Measurements from ENCODE around the gene VPS41. TPM values are rescaled to one million over a fixed set of nuclear protein-coding genes. Genes with fewer than 3 reads are reported as not detected.

The VPS41 gene
- total RNA-seq, 2 donors from 2014 or later = 46.8 to 49.4 TPM

- intact Hi-C loops (cut with DNase I) = no loop called here
- DNase-seq (no peak), ATAC-seq (no peak)
Observed at GRCh38 chr7:38916396-38916795, 7.4 kb upstream of the VPS41 start.

GRCh38 chr7:38909870-38910269 lies 879 bp upstream of the VPS41 start:
- intact Hi-C loops (cut with DNase I) = no loop called here
- ATAC-seq (no peak), DNase-seq (no peak)

- ATAC-seq = no peak
- DNase-seq = no peak
- intact Hi-C loops (cut with DNase I) = no loop called here
Observed at GRCh38 chr7:38907766-38908165, 1.2 kb downstream of the VPS41 start.

DNA sequence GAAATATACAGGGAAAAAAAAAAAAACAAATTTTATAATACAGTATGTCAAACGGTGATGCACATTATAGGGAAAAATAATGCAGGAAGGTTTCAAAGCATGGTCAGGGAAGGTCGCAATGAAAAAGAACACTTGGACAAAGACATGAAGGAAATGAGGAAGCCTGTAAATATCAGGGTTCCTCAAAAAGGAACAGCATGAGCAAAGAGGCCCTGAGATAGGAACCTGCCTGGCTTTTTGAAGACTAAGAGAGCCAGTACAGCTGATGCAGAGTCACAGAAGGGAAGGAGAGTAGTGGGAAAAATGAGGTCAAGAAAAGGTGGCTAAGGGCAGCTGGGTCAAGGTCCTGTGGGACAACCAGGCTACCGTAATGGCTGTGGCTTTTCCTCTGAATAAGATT lies 1.9 kb downstream of the VPS41 start:
- intact Hi-C loops (cut with DNase I) = no loop called here
- no peak for ATAC-seq

DNA sequence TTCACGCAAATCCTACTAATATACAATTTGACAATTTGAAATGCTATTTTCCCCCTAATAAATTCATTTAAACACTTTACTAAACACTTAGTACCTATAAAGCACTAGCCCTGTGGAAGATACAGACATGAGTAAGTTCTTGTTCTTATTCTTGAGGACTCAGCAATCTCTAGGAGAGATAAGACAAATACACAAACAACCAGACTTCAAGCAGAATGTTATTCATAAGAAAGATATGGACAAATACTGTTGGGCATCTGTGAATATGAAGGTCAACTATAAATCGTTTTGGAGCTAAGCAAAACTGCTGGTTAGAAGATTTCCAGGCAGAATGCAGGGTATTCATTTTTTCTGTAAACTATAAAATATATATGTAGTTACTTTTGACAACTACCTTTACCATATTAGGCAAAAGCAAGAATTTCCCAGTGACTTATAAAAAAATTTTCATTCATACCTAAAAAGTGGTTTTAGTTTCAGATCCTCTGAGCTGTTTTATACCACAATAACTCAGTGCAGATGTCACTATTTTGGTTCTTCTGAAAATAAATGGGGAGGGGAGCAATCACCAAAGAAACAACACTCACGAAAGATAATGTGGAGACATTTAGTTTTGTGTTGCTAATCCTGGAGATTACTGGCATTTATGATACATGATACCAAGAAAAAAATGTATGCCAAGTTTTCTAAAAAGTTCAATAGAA lies 3.8 kb downstream of the VPS41 start:
- DNase-seq (no peak), ATAC-seq (no peak)
- intact Hi-C loops (cut with DNase I) = no loop called here

More for the DNA sequence above, 1.9 kb downstream of the VPS41 start:
- no peak for DNase-seq

GRCh38 chr7:38903057-38903456 lies 5.9 kb downstream of the VPS41 start:
- no peak for ATAC-seq
- no peak for DNase-seq
- intact Hi-C loops (cut with DNase I) = no loop called here

- intact Hi-C loops (cut with DNase I) = no loop called here
- DNase-seq (no peak), ATAC-seq (no peak)
Observed at GRCh38 chr7:38902449-38902848, 6.5 kb downstream of the VPS41 start.

DNA sequence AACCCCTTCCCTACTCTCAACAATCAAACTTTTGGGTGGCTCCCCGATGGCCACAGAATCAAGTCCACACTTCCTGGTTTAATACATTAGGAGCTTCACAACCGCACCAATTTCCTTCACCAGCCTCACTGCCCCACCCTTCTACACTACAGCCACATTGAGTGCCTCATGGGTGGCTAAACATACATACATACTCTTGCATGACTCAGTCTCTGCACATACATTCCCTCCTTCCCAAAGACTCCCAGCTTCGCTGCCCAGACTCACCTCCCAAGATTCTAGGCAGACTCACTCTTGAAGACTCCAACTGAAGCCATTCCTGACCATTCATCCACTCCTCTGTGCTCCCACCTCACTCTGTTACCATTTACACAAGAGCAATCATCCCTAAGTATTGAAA lies 15.9 kb downstream of the VPS41 start:
- intact Hi-C loops (cut with DNase I) = no loop called here

DNA sequence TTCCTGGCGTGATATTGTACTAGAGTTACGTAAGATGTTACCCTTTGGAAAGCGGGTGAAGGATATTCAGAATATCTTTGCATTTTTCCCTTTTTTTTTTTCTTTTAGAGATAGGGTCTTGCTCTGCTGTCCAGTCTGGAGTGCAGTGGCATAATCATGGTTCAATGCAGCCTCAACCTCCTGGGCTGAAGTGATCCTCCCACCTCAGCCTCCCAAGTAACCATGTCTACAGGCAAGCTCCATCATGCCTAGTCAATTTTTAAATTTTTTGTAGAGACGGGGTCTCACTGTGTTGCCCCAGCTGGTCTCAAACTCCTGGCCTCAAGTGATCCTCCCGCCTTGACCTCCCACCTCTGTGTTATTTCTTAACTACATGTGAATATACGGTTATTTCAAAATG lies 18.4 kb downstream of the VPS41 start:
- ATAC-seq (no peak), DNase-seq (no peak)
- intact Hi-C loops (cut with DNase I) = no loop called here

More for the DNA sequence above, 15.9 kb downstream of the VPS41 start:
- DNase-seq = no peak
- no peak for ATAC-seq

DNA sequence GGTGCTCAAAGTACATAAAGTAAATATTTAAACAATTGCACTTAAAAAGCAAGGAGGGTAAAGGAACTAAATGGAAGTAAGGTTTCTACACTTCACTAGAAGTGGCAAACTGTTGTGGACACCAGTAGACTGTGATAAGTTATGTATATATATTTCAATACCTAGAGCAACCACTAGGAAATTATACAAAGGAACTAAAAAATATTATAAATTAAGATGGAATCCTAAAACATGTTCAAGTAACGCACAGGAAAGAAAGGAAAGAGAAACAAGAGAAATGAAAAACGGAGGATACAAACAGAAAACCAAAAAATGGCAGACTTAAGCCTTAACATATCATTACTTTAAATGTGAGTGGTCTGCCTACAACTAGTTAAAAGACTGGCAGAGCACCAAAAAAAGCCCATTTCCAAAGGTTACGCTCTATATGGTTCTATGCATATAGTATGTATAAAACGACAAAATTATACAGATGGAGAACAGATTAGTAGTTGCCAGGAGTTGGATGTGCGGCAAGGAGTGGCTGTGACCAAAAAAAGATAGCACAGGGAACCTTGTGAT lies 19.0 kb downstream of the VPS41 start:
- ATAC-seq (no peak), DNase-seq (no peak)
- intact Hi-C loops (cut with DNase I) = no loop called here

- intact Hi-C loops (cut with DNase I) = no loop called here
- DNase-seq = no peak
- no peak for ATAC-seq
Observed at GRCh38 chr7:38889079-38889478, 19.9 kb downstream of the VPS41 start.

GRCh38 chr7:38886265-38886664 lies 22.7 kb downstream of the VPS41 start:
- intact Hi-C loops (cut with DNase I) = no loop called here

DNA sequence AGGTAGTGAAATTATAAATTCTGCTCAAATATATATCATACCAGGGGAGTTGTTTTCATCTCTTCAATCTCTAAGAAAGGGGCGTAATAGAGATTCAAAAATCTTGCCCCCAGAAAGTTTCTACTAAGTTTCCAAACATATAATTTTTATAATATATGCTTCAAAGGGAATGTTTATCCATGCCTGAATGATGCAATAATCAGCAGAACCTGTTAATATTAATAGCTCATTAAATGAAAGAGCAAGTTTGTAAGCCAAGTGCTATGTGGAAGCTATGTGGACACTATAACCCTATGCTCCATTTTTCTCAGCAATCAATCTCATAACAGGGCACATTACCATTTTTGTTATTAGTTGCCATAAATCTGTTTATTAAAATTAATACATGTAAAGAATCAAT lies 25.3 kb downstream of the VPS41 start:
- no peak for ATAC-seq
- intact Hi-C loops (cut with DNase I) = no loop called here
- no peak for DNase-seq

More at GRCh38 chr7:38886265-38886664, 22.7 kb downstream of the VPS41 start:
- ATAC-seq (no peak), DNase-seq (no peak)

DNA sequence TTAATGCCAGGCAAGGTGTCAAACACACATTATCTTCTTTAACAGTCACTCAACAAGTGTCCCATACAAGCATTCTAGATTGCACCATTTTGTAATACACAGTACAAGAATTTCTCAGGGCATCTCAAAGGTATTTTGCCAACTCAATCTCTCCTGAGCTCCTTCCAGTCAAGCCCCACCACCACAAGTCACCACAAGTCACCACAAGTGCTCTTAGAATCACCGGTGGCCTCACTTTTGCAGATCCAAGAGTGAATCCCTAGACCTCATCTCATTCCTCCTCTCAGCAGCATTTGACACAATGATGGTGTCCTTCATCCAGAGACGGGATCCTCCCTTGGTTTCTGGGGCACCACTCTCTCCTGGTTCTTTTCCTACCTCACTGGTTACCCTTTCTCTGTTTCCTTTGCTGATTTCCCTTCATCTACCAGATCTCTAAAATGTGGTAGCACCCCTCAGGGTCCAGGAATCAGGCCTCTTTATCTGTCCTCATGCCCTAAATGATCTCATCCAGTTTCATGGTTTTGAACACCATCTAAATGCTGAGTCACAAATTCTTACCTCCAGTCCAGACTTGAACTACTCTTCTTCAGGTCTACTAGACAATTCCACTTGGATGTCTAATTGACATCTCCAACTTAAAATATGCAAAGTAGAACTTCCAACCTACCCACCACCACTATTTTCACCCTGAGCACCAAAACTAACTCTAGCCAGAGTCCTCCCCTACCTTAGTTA lies 26.9 kb downstream of the VPS41 start:
- intact Hi-C loops (cut with DNase I) = no loop called here

DNA sequence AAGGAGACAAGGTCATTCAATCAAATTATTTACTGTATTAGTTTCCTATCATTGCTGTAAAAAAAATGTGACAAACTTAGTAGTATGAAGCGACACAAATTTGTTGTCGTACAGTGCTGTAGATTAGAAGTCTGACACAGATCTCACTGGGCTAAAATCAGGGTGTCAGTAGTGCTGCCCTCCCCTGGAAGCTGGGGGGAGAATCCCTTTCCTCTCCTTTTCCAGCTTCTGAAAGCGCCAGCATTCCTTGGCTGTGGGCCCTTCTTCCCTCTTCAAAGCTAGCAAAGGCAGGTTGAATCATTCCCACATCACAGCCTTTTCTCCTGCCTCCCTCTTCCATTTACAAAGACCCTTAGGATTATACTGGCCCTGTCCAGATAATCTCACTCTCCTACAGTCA lies 28.0 kb downstream of the VPS41 start:
- no peak for DNase-seq
- intact Hi-C loops (cut with DNase I) = no loop called here
- no peak for ATAC-seq

More for the DNA sequence above, 26.9 kb downstream of the VPS41 start:
- no peak for ATAC-seq
- no peak for DNase-seq

- DNase-seq (no peak), ATAC-seq (no peak)
- intact Hi-C loops (cut with DNase I) = no loop called here
Observed at GRCh38 chr7:38880454-38880853, 28.5 kb downstream of the VPS41 start.

- intact Hi-C loops (cut with DNase I) = no loop called here
- DNase-seq (no peak), ATAC-seq (no peak)
Observed at GRCh38 chr7:38880035-38880434, 29.0 kb downstream of the VPS41 start.

DNA sequence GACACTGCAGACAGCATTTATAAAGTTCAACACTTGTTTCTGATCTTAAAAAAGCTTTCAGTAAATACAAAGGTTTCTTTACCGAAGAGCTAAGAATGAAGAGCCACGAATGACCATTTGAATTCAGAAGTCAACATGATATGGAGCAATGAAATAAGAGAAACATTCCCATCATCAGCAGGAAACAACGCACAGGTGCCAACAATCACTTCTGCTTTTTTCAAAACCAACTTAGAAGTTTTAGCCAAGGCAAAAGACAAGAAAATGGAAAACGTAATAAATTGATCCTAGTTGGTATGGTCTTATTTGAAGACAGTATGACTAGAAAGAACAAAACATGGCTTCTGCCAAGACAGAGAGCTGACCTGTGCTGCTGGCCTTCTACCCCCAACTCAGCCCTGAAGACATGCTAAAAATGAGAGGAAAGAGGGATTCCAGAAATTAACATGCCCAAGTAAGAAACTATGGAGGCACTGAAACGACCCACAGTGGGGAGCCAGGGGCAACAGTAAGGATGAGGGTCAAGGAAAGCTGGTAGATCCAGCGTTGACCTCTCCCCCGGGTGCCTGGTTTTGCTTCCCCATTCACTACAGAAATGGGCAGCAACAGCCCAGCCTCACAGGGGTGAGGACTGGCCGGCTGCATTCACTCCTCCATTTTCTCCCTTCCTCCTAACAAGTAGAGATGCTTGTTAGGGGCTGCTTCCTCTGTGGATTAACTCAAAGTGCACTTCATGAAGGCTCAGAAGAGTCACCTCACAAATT lies 30.1 kb downstream of the VPS41 start:
- ATAC-seq (no peak), DNase-seq (no peak)
- intact Hi-C loops (cut with DNase I) = no loop called here

- DNase-seq = no peak
- ATAC-seq = no peak
- intact Hi-C loops (cut with DNase I) = no loop called here
Observed at GRCh38 chr7:38873433-38873832, 35.6 kb downstream of the VPS41 start.

- DNase-seq (no peak), ATAC-seq (no peak)
- intact Hi-C loops (cut with DNase I) = no loop called here
Observed at GRCh38 chr7:38872202-38872601, 36.8 kb downstream of the VPS41 start.

Data from left cardiac atrium (tissue), 4 donors.